Liver (tissue), 9 donors: ENCODE results near the gene TXNRD2. TPM values are rescaled to one million over a fixed set of nuclear protein-coding genes. Genes with fewer than 3 reads are reported as not detected.

Source experiments
- DNase-seq: peaks from one replicate; pipeline ENCODE4 v3.0.0-alpha.2; 2017; ENCODE audit warnings: low spot score
- H3K27ac ChIP-seq, 2 donors: one replicate each; pipeline ENCODE4 v1.7.0; 2013; ENCODE audit warnings: inconsistent platforms in 2 of 2, low read length in 2 of 2, control low read depth in 1 of 2, low read depth in 1 of 2, mild to moderate bottlenecking in 1 of 2
- H3K27me3 ChIP-seq, 4 donors: one replicate each; pipeline versions ENCODE4 v1.6.1 to v1.7.0; 2013; ENCODE audit warnings: low read length in 3 of 4, inconsistent platforms in 1 of 4, mild to moderate bottlenecking in 1 of 4, moderate library complexity in 1 of 4; ENCODE audit not compliant: control insufficient read depth in 4 of 4, insufficient read depth in 4 of 4
- H3K36me3 ChIP-seq, 4 donors: one replicate each; pipeline versions ENCODE4 v1.6.1 to v1.7.0; 2013; ENCODE audit warnings: low read length in 3 of 4, mild to moderate bottlenecking in 3 of 4, low read depth in 1 of 4, moderate library complexity in 1 of 4; ENCODE audit not compliant: control insufficient read depth in 4 of 4, insufficient read depth in 3 of 4
- H3K4me1 ChIP-seq, 4 donors: one replicate each; pipeline versions ENCODE4 v1.6.1 to v1.7.0; 2013; ENCODE audit warnings: low read length in 3 of 4, mild to moderate bottlenecking in 3 of 4, moderate library complexity in 1 of 4; ENCODE audit not compliant: control insufficient read depth in 4 of 4, insufficient read depth in 4 of 4
- H3K4me3 ChIP-seq, 3 donors: one replicate each; pipeline versions ENCODE4 v1.6.1 to v1.7.0; 2013; ENCODE audit warnings: low read length in 3 of 3, control low read depth in 1 of 3, low read depth in 1 of 3, mild to moderate bottlenecking in 1 of 3
- H3K9ac ChIP-seq, 2 donors: one replicate each; pipeline ENCODE4 v1.7.0; 2013; ENCODE audit warnings: low read length in 2 of 2, mild to moderate bottlenecking in 2 of 2, moderate library complexity in 2 of 2, control low read depth in 1 of 2, low read depth in 1 of 2
- H3K9me3 ChIP-seq, 4 donors: one replicate each; pipeline versions ENCODE4 v1.6.1 to v1.7.0; 2013; ENCODE audit warnings: low read length in 3 of 4; ENCODE audit not compliant: control insufficient read depth in 4 of 4
- EGR1 ChIP-seq, 2 donors: IDR thresholded peaks; 2 replicates each; pipeline ENCODE4 v1.6.1; 2016 to 2018; ENCODE audit warnings: antibody characterized with exemption in 2 of 2, low read depth in 2 of 2
- FOXA1 ChIP-seq: IDR thresholded peaks from 2 replicates; pipeline ENCODE4 v1.6.1; 2016; ENCODE audit warnings: antibody characterized with exemption
- FOXA2 ChIP-seq: IDR thresholded peaks from 2 replicates; pipeline ENCODE4 v1.6.1; 2016; ENCODE audit warnings: antibody characterized with exemption
- GABPA ChIP-seq, 2 donors: IDR thresholded peaks in 1 of 2; conservative IDR thresholded peaks in 1 of 2; 2 replicates each; pipeline ENCODE4 v1.6.1; 2016; ENCODE audit warnings: antibody characterized with exemption in 2 of 2, mild to moderate bottlenecking in 1 of 2, moderate library complexity in 1 of 2
- HNF4A ChIP-seq, 2 donors: conservative IDR thresholded peaks; 2 replicates each; pipeline ENCODE4 v1.6.1; 2016; ENCODE audit warnings: antibody characterized with exemption in 2 of 2, mild to moderate bottlenecking in 2 of 2
- HNF4G ChIP-seq: IDR thresholded peaks from 2 replicates; pipeline ENCODE4 v1.6.1; 2016; ENCODE audit warnings: antibody characterized with exemption
- JUND ChIP-seq, 2 donors: IDR thresholded peaks; 2 replicates each; pipeline ENCODE4 v1.6.1; 2016; ENCODE audit warnings: antibody characterized with exemption in 2 of 2
- NR2F2 ChIP-seq: IDR thresholded peaks from 2 replicates; pipeline ENCODE4 v1.6.1; 2016; ENCODE audit warnings: antibody characterized with exemption
- RAD21 ChIP-seq, 2 donors: IDR thresholded peaks; 2 replicates each; pipeline ENCODE4 v1.6.1; 2016; ENCODE audit warnings: antibody characterized with exemption in 2 of 2, mild to moderate bottlenecking in 2 of 2
- RXRA ChIP-seq, 2 donors: IDR thresholded peaks; 2 replicates each; pipeline ENCODE4 v1.6.1; 2017 to 2018; ENCODE audit warnings: antibody characterized with exemption in 2 of 2, mild to moderate bottlenecking in 1 of 2
- SP1 ChIP-seq: IDR thresholded peaks from 2 replicates; pipeline ENCODE4 v1.6.1; 2018; ENCODE audit warnings: antibody characterized with exemption, mild to moderate bottlenecking
- TAF1 ChIP-seq: conservative IDR thresholded peaks from 2 replicates; pipeline ENCODE4 v1.6.1; 2016; ENCODE audit warnings: antibody characterized with exemption, mild to moderate bottlenecking
- YY1 ChIP-seq: IDR thresholded peaks from 2 replicates; pipeline ENCODE4 v1.6.1; 2016; ENCODE audit warnings: antibody characterized with exemption, mild to moderate bottlenecking
- WGBS: extraction: QIAGEN DNeasy Blood & Tissue Kit; methylation state at CpG from one replicate; pipeline ENCODE4 v1.1.7; 2013; 5-methylcytosine and 5-hydroxymethylcytosine counted together
- polyA plus RNA-seq, 2 donors: library from polyadenylated mRNA; stranded (reverse) in 1 of 2; unstranded in 1 of 2; fragments of 200-250 nt in 1 of 2; fragments of >200 nt in 1 of 2; fragmentation: Nextera tagmentation in 1 of 2; extraction: Ambion mirVana in 1 of 2; gene quantifications; one replicate each; pipeline versions ENCODE4 v1.2.1 to v1.2.3, GENCODE V29; 2013 to 2015
- total RNA-seq, 2 donors: library from RNA; depleted of rRNA; stranded (reverse); fragments of >200 nt; gene quantifications; one replicate each; pipeline ENCODE4 v1.2.3, GENCODE V29; 2014
- TF ChIP-seq, protein P1 (sequence below): IDR thresholded peaks from 2 replicates; pipeline ENCODE4 v1.6.1; 2016; ENCODE audit warnings: antibody characterized with exemption
- TF ChIP-seq, protein P2 (sequence below): fragments of 150-350 bp; IDR thresholded peaks from 2 replicates; pipeline ENCODE4 v1.5.1; 2017; ENCODE audit warnings: improper control_type of control experiment, low read depth, low read length; ENCODE audit not compliant: missing input control
- TF ChIP-seq, protein P3 (sequence below): IDR thresholded peaks from 2 replicates; pipeline ENCODE4 v1.6.1; 2016; ENCODE audit warnings: antibody characterized with exemption
- TF ChIP-seq, protein P4 (sequence below): IDR thresholded peaks from 2 replicates; pipeline ENCODE4 v1.6.1; 2016; ENCODE audit warnings: antibody characterized with exemption, mild to moderate bottlenecking
- TF ChIP-seq, protein P5 (sequence below): IDR thresholded peaks from 2 replicates; pipeline ENCODE4 v1.6.1; 2016; ENCODE audit warnings: antibody characterized with exemption
- donor health status: healthy.
- donor health status: healthy.
- donor health status: healthy.
- donor health status: healthy.
- donor health status: healthy.

TXNRD2 gene
- total and polyA plus RNA-seq, 4 donors, result 22.2 to 41.3 (median 33.6) TPM

DNA sequence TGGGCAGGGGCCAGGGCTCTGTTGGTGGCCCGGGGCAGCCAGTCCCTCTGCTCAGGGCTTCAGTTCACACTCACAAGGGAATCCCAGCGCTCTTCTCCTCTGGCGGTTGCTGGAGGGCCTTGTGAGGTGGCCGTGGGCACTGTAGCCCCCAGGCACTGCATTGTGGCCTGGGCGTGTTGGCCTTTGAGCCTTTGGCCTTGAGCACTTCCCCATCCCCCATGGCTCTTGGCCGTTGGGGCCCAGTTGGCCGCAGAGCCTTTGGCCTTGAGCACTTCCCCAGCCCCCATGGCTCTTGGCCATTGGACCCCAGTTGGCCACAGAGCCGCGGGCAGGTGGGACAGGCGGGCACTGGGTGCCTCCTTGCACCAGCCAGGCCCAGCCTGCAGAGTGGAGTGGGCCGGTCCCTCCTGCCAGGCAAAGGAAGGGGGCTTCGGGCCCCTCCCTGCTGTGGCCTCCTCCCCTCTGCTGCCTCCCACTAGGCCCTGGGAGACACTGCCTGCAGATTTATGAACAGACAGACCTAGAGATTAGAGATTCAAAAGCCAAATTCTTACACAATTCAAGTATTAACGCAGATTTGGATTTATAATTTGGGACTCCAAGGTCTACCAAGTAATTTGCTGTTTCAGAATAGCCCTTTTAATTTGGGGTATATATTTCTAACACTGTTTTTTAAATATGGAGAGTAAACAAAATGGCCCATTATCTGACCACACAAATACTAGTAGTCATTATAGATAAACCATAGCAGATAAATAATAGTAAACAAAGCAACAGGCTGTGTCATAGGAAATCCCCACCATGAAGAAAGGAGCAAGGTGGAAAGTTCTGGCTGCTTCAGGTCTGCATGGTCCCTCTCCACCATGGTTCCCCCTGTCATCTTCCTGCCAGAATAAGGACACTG is 18.2 kb upstream of the TXNRD2 start (continued):
- TF ChIP-seq TAF1 (no peak), YY1 (no peak), RXRA (IDR thresholded peaks at IDR 0.05) (peak; percentile 24 to 30), NR2F2 (no peak), GABPA (IDR thresholded peaks at IDR 0.05 in 1 of 2, conservative IDR thresholded peaks at IDR 0.05 in 1 of 2) (no peak), EGR1 (IDR thresholded peaks at IDR 0.05; ENCODE audit: low read depth in 2 of 2) (no peak)

DNA sequence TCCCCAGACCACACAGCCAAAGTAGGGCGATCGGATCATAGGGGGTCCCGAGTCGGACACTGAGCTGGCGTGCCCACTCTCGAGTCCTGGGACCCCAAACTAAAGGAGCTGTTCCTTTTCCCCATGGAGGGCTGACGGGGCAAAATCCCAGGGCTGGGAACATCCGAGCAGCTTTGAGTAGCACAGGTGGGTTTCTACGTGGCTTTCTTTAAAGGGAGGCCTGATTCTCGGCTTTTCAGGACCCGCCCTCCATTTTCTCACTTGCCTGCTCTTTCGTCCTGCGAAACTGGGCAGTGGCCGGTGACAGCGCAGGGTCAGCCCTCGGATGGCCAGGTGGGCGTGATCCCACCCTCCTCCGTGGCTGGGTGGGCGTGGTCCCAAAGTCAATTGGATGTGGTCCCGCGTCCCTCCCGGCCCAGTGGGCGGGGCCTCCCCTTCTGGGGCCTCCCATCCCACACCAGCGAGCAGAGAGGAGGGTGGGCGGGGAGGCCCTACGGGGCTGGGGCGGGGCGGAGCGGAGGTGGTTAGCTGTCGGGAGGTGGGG is 17.5 kb upstream of the TXNRD2 start:
- Histone ChIP-seq H3K36me3 (peaks cover 0 to 3% (median 1%) of the 10 kb centered on the region in 4 donors), H3K4me3 (peak overlapping the region; percentile 45 to 51 (median 45)), H3K4me1 (peaks cover 24 to 49% (median 37%) of the 10 kb centered on the region in 4 donors), H3K27me3 (no peaks in the 10 kb centered on the region), H3K9ac (peak overlapping the region; percentile 67 to 93), H3K9me3 (no peaks in the 10 kb centered on the region), H3K27ac (peak overlapping the region; percentile 93)
- 16% methylated on average over 30 of the region's 30 CpGs for WGBS
- TF ChIP-seq, protein P1, sequence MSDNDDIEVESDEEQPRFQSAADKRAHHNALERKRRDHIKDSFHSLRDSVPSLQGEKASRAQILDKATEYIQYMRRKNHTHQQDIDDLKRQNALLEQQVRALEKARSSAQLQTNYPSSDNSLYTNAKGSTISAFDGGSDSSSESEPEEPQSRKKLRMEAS, result no peak
- TF ChIP-seq, protein P2, sequence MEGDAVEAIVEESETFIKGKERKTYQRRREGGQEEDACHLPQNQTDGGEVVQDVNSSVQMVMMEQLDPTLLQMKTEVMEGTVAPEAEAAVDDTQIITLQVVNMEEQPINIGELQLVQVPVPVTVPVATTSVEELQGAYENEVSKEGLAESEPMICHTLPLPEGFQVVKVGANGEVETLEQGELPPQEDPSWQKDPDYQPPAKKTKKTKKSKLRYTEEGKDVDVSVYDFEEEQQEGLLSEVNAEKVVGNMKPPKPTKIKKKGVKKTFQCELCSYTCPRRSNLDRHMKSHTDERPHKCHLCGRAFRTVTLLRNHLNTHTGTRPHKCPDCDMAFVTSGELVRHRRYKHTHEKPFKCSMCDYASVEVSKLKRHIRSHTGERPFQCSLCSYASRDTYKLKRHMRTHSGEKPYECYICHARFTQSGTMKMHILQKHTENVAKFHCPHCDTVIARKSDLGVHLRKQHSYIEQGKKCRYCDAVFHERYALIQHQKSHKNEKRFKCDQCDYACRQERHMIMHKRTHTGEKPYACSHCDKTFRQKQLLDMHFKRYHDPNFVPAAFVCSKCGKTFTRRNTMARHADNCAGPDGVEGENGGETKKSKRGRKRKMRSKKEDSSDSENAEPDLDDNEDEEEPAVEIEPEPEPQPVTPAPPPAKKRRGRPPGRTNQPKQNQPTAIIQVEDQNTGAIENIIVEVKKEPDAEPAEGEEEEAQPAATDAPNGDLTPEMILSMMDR, result no peak
- TF ChIP-seq, protein P3, sequence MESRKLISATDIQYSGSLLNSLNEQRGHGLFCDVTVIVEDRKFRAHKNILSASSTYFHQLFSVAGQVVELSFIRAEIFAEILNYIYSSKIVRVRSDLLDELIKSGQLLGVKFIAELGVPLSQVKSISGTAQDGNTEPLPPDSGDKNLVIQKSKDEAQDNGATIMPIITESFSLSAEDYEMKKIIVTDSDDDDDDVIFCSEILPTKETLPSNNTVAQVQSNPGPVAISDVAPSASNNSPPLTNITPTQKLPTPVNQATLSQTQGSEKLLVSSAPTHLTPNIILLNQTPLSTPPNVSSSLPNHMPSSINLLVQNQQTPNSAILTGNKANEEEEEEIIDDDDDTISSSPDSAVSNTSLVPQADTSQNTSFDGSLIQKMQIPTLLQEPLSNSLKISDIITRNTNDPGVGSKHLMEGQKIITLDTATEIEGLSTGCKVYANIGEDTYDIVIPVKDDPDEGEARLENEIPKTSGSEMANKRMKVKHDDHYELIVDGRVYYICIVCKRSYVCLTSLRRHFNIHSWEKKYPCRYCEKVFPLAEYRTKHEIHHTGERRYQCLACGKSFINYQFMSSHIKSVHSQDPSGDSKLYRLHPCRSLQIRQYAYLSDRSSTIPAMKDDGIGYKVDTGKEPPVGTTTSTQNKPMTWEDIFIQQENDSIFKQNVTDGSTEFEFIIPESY, result no peak
- TF ChIP-seq, protein P4, sequence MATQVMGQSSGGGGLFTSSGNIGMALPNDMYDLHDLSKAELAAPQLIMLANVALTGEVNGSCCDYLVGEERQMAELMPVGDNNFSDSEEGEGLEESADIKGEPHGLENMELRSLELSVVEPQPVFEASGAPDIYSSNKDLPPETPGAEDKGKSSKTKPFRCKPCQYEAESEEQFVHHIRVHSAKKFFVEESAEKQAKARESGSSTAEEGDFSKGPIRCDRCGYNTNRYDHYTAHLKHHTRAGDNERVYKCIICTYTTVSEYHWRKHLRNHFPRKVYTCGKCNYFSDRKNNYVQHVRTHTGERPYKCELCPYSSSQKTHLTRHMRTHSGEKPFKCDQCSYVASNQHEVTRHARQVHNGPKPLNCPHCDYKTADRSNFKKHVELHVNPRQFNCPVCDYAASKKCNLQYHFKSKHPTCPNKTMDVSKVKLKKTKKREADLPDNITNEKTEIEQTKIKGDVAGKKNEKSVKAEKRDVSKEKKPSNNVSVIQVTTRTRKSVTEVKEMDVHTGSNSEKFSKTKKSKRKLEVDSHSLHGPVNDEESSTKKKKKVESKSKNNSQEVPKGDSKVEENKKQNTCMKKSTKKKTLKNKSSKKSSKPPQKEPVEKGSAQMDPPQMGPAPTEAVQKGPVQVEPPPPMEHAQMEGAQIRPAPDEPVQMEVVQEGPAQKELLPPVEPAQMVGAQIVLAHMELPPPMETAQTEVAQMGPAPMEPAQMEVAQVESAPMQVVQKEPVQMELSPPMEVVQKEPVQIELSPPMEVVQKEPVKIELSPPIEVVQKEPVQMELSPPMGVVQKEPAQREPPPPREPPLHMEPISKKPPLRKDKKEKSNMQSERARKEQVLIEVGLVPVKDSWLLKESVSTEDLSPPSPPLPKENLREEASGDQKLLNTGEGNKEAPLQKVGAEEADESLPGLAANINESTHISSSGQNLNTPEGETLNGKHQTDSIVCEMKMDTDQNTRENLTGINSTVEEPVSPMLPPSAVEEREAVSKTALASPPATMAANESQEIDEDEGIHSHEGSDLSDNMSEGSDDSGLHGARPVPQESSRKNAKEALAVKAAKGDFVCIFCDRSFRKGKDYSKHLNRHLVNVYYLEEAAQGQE, result peak; percentile 95
- TF ChIP-seq, protein P5, sequence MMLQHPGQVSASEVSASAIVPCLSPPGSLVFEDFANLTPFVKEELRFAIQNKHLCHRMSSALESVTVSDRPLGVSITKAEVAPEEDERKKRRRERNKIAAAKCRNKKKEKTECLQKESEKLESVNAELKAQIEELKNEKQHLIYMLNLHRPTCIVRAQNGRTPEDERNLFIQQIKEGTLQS, result no peak
- TF ChIP-seq YY1, result peak; percentile 82
- no peak for TF ChIP-seq GABPA (IDR thresholded peaks at IDR 0.05 in 1 of 2, conservative IDR thresholded peaks at IDR 0.05 in 1 of 2)
- no peak for TF ChIP-seq NR2F2
- TF ChIP-seq HNF4A (conservative IDR thresholded peaks at IDR 0.05), result no peak
- no peak for TF ChIP-seq HNF4G
- no peak for TF ChIP-seq JUND (IDR thresholded peaks at IDR 0.05)
- no peak for TF ChIP-seq SP1
- TF ChIP-seq RAD21 (IDR thresholded peaks at IDR 0.05), result peak in 1 of 2 donors; percentile 23
- TF ChIP-seq EGR1 (IDR thresholded peaks at IDR 0.05; ENCODE audit: low read depth in 2 of 2), result peak; percentile 79 to 81
- TF ChIP-seq TAF1, result peak; percentile 89
- peak; percentile 41 for TF ChIP-seq FOXA1
- no peak for TF ChIP-seq FOXA2
- peak in 1 of 2 donors; percentile 43 for TF ChIP-seq RXRA (IDR thresholded peaks at IDR 0.05)
- DNase-seq, result peak; percentile 87
